Breast epithelium (tissue), 3 donors: Measurements from ENCODE around the gene PDE10A.

ENCODE experiments used
- POLR2A ChIP-seq: fragments of 450-650 bp; IDR thresholded peaks from one replicate; pipeline ENCODE4 v1.6.1; 2016; ENCODE audit warnings: antibody characterized with exemption, mild to moderate bottlenecking, moderate library complexity
- POLR2AphosphoS5 ChIP-seq, 3 donors: sonication (generic); formaldehyde crosslinking; IDR thresholded peaks; one replicate each; pipeline ENCODE4 v1.6.1; 2017; ENCODE audit warnings: antibody characterized with exemption in 3 of 3
- TF ChIP-seq, protein P1 (sequence below), 3 donors: fragments of 450-650 bp; IDR thresholded peaks; one replicate each; pipeline ENCODE4 v1.5.1; 2016 to 2017; ENCODE audit warnings: antibody characterized with exemption in 3 of 3, mild to moderate bottlenecking in 3 of 3, moderate library complexity in 3 of 3

DNA sequence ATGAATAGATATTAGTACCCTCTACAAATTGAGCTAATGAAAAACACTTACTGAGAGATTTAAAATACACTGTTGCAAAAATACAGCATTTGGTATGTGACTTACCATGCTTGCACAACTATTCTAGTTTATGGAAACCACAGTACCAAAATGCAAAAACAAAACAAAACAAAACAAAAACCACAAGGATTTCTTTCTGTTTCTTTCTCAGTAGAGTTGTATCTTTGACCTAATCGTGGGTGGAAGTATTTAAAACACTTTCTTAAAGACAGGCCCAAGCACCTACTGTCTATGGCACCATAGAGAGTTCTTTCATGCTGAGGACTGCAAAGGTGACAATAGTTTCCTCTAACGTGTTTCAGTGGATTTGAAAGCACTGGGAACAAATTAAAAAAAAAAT is 258.3 kb downstream of the PDE10A start:
- TF ChIP-seq, protein P1, sequence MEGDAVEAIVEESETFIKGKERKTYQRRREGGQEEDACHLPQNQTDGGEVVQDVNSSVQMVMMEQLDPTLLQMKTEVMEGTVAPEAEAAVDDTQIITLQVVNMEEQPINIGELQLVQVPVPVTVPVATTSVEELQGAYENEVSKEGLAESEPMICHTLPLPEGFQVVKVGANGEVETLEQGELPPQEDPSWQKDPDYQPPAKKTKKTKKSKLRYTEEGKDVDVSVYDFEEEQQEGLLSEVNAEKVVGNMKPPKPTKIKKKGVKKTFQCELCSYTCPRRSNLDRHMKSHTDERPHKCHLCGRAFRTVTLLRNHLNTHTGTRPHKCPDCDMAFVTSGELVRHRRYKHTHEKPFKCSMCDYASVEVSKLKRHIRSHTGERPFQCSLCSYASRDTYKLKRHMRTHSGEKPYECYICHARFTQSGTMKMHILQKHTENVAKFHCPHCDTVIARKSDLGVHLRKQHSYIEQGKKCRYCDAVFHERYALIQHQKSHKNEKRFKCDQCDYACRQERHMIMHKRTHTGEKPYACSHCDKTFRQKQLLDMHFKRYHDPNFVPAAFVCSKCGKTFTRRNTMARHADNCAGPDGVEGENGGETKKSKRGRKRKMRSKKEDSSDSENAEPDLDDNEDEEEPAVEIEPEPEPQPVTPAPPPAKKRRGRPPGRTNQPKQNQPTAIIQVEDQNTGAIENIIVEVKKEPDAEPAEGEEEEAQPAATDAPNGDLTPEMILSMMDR (IDR thresholded peaks at IDR 0.05): no peak
- TF ChIP-seq POLR2AphosphoS5 (IDR thresholded peaks at IDR 0.05): no peak
- no peak for TF ChIP-seq POLR2A
